Embryonic facial prominence (tissue), 1 donor: Measurements from ENCODE around the gene HSPA6.
"Not testable (repeated sequence)": the region's sequence is repeated elsewhere in the genome, so short reads cannot be mapped to it uniquely, and the experiment has no call there.

Experiments used
- DNase-seq: peaks from one replicate; pipeline ENCODE4 v3.0.0-alpha.2; 2016; ENCODE audit errors: extremely low spot score

Gene HSPA6

DNA sequence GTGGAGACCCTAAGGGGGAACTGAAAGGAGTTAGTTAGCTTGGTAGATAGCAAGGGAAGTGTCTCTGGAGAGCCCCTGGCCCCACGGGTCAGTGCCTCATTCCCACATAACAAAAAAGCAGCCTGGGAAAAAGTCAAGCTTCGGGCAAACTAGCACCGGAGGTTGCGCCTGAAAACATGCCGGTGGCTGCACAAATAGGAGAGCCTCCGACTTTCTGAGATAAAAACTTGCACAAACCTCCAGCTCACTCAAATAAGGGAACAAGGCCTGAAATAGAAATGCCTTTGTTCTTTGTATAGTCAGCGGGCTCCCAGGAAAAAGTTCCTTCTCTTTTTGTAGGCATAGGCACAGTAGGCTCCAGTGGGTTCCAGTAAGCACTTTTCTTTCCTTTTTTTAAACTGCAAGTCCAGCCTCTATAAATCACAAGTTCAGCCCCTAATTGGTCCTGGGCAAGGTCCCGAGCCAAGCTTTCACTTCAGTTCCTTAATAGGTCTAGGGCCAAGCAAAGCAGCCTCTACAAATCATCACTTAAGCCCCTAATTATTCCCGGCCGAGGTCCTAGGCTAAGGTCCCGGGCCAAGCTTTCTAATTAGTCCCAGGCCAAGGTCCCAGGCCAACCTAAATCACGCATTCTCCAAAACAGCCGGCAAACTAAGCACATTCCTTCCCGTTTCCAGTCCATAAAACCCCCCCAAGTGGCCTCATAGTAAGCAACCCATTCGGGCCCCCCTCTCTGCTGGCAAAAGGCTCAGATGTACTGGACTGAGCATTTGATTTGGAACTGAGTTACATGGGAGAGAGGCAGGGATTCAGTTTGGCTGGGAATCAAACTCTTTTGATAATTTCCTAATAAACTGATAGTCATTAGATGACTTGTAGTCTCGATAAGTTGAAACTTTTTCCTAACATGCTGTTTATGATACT, 8.6 kb downstream of the HSPA6 start:
- not testable (repeated sequence) for DNase-seq

DNA sequence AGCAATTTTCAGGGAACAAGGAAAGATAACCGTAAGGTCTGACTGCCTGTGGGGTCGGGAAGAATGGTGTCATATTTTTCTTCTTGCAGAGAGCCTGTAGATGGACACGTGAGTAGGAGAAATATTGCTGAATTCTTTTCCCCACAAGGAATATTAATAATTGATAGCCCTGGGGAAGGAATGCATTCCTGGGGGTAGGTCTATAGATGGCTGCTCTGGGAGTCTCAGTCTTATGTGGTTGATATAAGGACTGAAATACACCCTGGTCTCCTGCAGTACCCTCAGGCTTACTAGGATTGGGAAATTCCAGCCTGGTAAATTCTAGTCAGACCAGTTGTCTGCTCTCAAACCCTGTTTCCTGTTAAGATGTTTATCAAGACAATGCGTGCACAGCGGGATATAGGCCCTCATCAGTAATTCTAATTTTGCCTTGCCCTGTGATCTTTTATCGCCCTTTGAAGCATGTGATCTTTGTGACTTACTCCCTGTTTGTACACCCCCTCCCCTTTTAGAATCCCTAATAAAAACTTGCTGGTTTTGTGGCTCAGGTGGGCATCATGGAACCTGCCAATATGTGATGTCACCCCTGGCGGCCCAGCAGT, 12.8 kb downstream of the HSPA6 start:
- not testable (repeated sequence) for DNase-seq

DNA sequence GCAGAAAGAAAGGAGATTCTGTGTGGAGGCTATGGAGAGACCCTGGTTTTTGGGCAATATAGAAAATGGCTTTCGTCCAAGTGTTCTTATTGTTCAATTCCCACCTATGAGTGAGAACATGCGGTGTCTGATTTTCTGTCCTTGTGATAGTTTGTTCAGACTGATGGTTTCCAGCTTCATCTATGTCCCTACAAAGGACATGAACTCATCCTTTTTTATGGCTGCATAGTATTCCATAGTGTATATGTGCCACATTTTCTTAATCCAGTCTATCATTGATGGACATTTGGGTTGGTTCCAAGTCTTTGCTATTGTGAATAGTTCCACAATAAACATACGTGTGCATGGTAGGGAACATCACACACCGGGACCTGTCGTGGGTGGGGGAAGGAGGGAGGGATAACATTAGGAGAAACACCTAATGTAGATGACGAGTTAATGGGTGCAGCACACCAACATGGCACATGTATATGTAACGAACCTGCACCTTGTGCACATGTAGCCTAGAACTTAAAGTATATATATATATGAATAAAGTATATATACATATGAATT, 14.7 kb downstream of the HSPA6 start:
- not testable (repeated sequence) for DNase-seq

DNA sequence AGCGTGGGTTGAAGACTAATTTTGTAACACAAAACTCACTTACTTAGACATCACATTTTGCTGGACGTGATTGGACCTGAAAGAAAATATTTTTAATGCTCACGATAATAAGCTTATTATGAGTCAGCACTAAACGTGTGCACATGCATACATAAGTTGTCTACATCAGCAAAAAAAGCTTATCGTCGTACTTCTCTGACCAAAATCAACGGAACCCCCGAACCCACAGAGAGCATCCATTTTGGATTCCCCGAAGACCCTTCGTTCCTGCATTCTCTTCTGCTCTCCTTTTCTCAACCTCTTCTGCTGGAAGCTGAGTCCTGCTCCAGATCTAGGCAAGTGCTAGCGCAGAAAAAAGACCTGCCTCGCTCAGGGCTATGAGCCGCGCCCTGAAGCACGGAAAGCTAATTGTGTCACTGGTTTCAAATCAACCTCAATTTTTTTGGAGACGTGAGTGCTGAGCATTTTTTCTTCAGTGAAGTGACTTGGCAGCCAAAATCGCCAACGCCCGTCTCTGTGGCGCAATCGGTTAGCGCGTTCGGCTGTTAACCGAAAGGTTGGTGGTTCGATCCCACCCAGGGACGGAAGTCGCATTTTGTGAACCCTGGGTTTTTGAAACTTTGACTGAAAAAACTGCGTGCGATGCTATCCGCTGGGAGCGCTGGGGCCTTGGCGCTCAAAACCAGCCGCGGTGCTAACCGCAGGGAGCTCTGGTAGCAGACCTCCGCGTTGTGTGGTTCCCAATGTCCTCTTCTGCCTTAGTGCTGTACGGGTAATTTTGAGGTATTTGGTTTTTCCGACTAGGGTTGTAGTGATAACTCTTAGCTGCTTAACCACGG, 15.6 kb downstream of the HSPA6 start:
- DNase-seq = peak; percentile 7

DNA sequence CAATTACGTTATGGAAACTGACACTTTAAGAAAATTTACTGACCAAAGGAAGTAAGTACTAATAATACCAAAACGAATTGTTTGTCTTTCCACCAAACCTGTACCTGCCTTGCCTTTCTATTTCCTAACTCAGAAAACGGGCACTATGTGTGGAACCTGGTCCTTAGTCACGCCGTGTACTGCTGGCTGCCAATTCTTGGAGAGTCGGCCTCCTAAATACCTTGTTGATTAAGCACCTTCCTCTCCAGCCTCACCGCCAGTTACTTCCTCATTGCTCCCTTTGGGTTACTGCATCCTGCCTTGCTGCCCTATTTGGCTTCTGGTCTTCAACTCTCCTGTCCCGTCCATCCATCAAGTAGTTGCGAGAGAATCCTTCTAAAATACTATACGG, 16.2 kb downstream of the HSPA6 start:
- not testable (repeated sequence) for DNase-seq

DNA sequence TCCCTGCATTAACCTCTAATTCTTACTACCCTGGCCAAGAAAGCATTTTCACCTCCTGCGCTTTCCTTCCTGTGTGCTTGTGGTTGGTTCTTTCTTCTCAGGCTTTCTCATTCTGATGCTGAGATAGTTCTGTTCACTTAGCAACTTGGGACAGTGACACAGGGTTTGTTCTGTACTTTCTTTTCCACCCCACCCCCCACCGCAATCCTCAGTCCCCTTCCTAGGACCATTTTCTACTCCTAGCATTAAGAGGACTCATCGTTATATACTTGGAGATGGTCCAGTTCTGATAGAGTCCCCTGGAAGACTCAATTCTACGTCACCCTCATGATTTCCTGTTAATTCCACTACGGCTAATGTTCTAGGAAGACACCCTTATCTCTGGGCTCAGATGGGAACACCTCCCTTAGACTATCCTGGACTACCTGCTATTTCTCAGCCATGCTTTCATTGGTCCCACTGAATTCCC, 17.8 kb downstream of the HSPA6 start:
- DNase-seq = not testable (repeated sequence)

DNA sequence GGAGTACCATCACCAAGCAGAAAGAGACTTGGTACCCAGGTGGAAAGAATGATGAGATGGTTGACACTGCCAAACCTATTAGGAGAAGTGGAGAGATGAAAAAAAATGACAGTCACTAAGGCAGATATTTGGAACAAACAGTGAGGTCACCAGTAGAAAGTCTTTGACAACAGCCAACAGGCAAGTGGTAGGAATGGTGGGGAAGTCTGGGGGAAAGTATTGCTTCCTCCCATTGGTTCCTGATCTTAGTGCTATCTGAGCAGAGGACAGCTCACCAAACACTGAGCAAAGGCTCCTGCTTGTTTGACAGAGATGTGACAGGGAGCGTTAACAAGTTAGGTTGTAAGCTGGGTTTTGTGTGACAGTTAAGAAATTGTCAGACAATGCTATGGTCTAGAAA, 18.8 kb downstream of the HSPA6 start:
- not testable (repeated sequence) for DNase-seq

DNA sequence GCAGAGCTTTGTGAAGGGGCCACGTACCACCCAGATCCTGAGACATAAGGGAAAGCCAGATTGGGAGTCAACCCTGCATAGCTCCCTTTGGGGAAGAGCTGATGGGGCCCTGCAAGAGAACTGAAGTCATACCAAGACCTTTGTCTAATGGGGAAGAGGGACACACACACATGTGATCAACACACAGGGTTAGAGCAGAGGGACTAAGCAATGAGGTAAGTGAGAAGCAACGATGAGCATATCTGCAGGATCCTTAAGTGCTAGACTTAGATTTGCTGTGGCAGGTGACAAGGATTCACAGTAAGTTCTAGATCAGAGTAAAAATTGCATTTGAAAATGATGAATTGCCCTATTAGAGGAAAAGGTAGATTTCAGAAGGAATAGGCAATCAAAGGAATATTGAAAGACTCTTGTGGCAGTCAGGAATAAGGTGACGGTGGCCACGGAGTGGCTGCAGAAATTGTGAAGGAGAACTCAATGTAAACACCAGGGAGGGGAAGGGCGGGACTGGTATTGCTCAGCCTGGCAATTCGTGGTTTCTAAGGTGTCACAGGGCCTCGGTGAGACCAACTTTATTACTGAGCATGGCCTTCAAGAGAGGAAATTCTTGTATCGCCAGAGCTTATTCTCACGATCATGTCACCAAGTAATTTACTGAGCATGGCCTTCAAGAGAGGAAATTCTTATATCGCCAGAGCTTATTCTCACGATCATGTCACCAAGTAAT, 20.8 kb downstream of the HSPA6 start:
- not testable (repeated sequence) for DNase-seq

DNA sequence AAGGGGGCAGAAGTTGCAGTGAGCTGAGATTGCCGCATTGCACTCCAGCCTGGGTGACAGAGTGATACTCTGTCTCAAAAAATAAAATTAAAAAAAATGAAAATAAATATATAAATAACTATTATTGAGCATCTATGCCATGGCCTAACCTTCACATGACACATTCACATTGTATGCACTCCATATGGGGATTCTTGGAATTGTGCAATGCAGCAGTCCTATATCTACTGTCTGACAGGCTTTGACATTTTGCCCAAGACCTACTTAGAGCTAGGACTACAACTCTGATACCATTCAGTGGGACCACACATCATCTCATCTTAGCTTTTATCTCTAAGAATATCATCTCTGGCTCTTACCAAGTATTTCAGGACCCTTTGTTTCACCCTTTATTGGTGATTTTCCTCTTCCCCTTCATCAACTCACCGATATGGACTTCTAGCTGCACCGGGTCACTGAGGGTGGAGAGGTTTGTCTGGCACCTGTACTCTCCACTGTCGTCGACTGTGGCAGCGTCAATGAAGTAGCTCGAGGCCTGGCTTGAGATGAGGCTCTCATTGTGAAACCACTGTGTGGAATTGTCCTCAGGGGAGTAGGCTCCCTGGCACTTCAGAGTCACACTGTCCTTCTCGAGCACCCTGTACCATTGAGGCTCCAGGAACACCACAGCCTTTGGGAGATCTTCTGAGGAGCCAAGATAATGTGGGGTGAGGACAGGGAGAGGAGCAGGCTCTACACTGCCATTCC, 23.8 kb downstream of the HSPA6 start:
- not testable (repeated sequence) for DNase-seq

DNA sequence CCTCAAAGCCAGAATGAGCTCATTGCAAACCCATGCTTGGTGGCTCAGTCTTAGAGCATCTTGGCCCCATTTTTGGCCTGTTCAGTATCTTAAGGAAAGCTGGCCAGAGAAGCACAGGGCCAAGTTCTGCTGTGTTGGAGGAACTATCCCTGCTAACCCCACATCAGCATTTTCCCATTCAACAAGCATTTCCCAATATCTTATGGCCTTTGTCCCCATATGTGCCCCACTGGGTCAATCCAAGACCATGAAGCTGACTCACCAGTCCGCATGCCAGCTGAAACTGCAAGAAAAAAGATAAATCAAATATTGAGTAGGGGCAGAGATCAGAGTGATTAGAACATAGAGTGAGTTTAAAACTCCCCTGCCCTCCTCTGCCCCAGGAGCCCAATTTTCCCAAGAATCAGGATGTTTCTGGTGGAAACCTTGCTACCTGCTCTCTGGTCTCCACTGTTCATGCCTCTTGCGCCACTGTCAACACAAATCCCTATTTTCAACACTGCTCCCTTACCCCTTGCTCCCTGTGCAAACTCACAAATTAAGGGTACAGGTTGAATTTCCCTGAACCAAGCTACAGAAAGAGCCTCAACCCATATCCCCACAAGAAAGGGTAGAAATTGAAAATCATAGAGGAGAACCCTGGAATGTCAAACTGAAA, 24.5 kb downstream of the HSPA6 start:
- not testable (repeated sequence) for DNase-seq

DNA sequence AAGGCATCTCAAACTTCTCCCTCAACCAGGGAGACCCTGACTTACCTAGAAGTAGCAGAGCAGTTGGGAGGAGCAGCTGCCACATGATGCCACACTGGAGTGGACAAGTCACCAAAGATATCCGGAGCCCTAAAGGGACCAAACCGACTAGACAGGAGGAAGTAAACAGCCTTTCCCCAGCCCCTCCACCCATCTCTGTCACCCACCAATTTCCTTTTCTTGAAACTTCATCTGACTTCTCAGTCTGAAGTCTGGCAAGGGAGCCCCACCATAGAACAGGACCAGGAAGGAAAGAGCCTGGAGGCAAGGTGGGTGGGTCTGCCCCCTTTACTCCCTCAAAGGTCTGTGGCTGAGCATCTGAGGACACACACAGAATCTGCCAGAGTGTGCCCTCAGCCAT, 25.3 kb downstream of the HSPA6 start, which contains the start of gene FCGR3A:
Gene FCGR3A (minus strand): TSS at position 167 of the 400 bp plus-strand sequence. CDS start 82 bp downstream, at position 85.
- DNase-seq = no peak

DNA sequence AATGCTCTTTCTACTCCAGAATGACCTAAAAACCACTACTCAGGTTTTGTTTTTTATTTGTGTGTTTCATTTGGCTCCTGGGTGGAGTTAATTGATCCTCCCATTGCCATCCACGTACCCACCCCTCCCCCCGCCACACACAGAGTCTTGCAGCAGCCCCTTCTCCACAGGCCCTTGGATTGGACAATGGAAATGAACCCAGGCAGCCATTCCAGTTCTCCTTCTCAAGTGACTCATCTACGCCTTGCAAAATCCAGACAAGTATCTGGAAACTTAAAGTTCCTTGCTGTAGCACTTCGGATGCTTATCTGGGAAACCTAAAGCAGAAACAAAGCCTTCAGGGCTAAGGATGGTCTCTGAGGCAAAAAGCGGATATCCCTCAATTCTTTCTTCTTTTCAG, 26.6 kb downstream of the HSPA6 start:
- DNase-seq = not testable (repeated sequence)

DNA sequence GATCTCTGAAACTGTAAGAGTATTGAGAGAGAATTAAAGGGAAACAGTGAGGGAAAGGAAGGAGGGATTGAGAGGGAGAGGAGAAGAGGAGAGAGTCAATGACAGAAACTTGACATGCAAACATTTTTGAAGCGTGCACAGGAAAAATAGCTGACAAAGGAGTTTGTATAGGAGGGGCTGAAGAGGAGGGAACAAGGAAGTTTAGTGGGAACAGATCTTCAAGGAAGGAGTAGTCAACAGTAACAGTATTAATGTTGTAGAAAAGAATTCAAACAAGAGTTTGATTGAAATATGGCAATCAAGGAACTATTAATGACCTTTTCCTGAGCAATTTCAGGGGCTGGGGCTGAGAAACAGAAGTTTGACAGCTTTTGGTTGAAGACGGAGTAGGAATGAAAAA, 29.3 kb downstream of the HSPA6 start:
- not testable (repeated sequence) for DNase-seq

DNA sequence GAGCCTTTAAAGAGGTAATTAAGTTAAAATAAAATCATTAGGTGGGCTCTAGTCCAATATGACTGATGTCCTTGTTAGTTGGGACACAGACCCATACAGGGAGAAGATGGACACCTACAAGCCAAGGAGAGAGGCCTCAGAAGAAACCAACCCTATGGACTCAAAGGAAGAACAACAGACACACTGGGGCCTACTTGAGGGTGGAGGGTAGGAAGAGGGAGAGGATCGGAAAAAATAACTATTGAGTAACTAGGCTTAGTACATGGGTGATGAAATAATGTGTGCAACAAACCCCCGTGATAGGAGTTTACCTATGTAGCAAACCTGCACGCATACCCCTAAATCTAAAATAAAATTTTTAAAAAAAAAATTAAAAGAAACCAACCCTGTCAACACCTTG, 30.0 kb downstream of the HSPA6 start:
- DNase-seq = not testable (repeated sequence)

DNA sequence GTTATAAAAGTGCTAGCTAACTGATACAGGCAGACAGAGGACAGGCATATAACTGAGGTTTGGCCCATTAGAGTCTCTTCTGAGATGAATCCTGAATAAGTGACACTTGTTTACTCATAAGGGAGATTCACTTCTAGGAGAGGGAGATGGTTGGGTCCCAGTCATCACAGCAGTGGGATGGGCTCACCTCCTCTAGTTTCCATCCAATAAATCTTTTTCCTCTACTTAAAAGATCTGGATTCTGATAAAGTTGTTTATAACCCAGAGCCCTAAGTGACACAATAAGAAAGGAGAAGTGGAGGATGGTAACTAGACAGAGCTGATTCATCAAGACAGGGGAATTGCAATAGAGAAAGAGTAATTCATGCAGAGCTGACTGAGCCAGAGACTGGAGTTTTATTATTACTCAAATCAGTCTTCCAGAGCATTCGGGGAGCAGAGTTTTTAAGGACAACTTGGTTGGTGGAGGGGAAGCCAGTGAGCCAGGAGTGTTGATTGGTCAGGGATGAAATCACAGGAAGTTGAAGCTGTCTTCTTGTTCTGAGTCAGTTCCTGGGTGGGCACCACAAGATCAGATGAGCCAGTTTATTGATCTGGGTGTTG, 30.6 kb downstream of the HSPA6 start:
- DNase-seq = not testable (repeated sequence)

DNA sequence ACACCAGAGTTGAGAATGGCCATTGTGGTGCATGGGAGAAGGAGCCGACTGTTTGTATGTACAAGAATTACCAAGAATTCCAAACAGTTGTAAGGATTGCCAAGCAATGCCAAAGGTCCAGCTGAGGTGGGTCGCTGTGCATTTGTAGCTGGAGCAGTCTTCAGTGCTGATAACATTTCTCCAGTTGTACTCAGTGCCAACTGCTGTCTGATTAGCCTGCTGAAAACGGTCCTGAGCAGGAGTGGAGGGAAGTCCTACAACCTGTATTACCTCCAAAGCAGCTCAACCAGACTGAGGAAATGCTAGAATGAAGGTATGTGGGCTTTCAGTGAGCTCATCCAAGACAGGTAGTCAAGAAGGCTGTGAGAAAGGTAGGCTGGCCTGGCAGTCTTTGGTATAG, 31.8 kb downstream of the HSPA6 start:
- not testable (repeated sequence) for DNase-seq

DNA sequence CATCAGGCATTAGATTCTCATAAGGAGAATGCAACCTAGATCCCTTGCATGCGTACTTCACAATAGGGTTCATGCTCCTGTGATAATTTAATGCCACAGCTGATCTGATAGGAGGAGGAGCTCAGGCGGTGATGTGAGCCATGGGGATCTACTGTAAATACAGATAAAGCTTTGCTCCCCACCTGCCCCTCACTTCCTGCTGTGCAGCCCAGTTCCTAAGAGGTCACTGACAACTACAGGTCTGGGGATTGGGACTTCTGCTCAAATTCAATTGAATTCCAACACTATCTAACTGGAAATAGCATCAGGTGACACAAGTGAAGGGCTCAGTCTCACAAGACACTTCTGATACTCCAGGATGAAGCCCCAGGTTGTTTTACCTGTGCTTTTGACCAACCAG, 32.6 kb downstream of the HSPA6 start:
- DNase-seq = not testable (repeated sequence)

DNA sequence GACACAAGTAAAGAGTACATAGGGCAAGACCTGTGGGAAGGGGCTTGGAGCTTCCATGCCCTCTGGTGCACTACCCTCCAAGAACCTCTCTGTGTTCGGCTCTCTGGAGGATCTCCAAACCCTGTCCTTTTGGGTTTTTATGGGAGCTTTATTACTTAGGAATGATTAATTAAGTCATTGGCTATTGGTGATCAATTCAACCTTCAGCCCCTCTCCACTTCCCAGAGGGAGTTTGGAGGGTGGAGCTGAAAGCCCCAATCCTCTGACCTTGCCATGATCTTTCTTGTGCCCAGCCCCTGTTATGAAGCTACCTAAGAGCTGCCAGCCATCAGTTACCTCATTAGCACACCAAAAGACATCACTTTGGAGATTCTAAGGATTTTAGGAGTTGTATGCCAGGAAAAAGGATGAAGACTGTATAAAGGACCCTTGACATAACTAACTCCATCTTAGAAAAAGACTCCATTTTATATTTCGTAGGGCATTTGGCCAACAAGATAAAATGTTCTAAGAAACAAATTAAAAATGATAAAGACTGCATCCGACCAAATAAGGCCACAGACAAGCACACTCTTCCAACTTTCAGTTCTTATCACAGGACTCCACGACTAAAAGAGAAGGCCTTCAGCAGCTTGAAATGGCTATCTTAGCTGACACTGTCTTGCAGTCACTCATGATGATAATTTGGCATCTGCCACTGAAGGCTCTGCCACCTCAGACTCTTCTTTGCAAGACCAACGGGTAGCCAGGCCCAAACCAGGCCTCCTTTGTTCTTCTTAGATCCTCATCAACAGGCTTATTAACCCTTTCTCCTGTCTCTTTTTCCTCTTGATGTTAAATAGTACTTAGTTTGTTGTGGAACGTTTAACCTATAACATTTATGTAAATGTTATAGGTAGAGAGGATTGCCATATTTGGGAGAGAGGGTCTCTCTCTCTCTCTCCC, 33.4 kb downstream of the HSPA6 start:
- not testable (repeated sequence) for DNase-seq
